Muscle of arm (tissue), 12 donors: Measurements from ENCODE around the gene BAZ2B. TPM values are rescaled to one million over a fixed set of nuclear protein-coding genes. Genes with fewer than 3 reads are reported as not detected.
"Not testable (repeated sequence)": the region's sequence is repeated elsewhere in the genome, so short reads cannot be mapped to it uniquely, and the experiment has no call there.

Experiments
- DNase-seq: peaks from one replicate; pipeline ENCODE4 v3.0.0-alpha.2; 2013
- polyA plus RNA-seq, 12 donors: library from polyadenylated mRNA; unstranded; fragments of 120-200 nt; gene quantifications; one replicate each; pipeline ENCODE4 v1.2.1, GENCODE V29; 2013; ENCODE audit not compliant: insufficient read length in 12 of 12

BAZ2B gene
- polyA plus RNA-seq, 12 donors = 27.6 to 65.0 (median 36.6) TPM; not detected in 1

GRCh38 chr2:159538801-159539200, 77.5 kb downstream of the BAZ2B start:
- no peak for DNase-seq

DNA sequence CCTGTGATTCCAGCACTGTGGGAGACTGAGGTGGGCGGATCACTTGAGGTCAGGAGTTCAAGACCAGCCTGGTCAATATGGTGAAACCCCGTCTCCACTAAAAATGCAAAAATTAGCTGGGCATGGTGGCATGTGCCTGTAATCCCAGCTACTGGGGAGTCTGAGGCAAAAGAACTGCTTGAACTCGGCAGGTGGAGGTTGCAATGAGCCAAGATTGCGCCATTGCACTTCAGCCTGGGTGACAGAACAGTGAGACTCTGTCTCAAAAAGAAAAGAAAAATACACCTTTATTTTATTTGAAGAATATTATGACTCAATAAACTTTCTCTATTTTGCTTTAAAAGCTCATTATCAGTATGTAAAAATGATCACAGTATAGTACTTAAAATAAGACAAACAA, 81.1 kb downstream of the BAZ2B start:
- DNase-seq = not testable (repeated sequence)

DNA sequence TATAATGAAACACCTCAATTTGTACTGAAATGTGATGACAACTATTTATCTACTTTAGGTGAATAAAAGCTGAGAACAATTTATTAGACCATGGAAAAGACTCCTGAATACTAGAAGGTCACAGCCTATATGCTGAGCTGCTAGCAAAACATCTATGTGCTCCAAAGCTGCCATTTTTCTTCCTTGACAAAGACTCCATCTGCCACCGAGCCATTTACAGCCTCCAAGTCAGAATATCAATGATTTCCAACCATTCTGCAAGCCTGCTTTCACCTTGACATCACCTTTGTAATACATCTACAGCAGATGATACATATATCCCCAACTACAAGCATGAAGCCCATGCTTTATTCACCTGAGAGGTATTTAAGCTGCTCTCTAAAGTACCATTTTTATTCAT, 84.9 kb downstream of the BAZ2B start:
- no peak for DNase-seq

DNA sequence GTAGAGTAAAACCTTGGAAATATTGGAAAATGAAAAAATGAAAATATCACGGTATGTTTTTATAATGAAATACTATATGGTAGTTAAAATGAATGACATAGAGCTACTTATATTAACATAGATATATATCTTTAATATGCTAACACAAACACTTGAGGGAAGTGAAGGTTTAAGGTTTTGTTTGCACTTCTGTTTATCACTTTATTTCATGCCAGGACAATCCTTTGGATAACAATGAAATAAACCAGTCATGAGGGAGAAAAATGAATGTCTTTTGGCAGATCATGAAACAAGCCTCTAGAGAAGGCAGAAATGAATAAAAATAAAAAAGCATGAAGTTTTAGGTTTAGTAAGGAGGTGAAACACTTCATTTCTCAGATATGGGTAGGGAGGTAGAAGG, 89.9 kb downstream of the BAZ2B start:
- DNase-seq = no peak

DNA sequence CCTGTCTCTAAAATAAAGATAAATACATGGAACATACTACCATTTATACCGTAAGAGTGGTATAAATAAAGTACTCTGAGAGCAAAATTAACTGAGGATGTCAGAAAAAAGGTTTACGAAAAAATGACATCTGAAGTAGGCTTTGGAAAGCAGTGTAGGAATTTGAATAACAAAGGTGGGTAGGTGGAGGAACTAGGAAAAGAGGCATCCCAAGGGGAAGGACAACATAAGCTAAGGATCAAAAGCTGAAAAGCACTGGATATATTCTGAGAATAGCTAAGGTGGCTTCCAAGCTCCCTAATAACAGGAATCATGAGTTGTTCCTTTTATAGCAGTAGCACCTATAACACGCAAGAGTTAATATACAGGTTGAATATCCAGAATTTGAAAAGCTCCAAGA, 91.3 kb downstream of the BAZ2B start:
- no peak for DNase-seq

- DNase-seq = no peak
Observed at GRCh38 chr2:159521272-159521671, 95.1 kb downstream of the BAZ2B start.

DNA sequence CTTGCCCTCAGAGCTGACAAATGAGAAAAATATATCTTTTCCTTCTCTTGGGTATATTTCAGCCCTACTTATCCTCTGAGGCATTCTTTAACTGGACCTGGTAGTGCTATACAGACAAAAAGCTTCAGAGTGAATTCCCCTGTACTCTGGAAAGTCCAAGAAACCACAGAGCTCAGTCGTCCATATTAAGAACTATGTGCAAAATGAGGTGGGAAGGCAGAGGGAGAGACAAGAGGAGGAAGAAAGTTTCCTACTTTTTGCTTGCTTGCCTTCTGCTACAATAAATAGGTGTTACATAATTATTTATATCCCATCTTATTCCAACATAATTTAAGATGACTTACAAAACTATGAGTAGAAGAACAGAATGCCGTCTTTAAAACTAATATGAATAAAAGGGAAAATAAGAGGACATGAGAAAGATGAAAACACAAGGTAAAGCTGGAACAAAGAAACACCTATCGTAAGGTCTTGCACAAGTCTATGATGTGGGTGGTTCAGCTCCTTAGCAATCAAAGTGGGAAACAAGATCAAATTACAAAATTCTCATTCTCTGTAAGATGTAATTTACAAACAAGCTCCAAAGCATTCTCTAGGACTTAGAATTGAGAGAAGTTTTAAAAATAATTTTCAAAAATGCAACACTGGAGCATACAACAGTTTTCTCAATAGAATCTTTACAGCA, 97.9 kb downstream of the BAZ2B start:
- DNase-seq = no peak

GRCh38 chr2:159516241-159516758, 100.0 kb downstream of the BAZ2B start:
- peak; percentile 52 for DNase-seq

DNA sequence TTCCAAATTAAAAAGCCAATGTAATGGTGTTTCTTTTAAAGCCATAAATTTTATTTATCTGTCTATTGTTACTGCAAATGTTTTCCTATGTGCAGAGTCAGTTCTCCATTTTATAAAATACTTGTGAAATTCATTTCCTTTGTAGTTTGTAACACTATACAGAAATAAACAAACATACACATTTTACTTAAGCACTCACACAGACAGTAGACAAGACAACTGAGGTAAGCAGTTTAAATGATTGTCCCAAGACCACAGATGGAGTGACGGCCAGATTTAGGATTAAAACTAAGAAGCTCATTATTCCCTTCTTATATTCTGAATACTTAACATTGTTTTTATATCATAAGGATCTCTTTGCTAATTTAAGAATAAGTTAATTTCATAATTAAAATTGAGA, 100.9 kb downstream of the BAZ2B start:
- DNase-seq = no peak

- DNase-seq = no peak
Observed at GRCh38 chr2:159513745-159514144, 102.6 kb downstream of the BAZ2B start.

DNA sequence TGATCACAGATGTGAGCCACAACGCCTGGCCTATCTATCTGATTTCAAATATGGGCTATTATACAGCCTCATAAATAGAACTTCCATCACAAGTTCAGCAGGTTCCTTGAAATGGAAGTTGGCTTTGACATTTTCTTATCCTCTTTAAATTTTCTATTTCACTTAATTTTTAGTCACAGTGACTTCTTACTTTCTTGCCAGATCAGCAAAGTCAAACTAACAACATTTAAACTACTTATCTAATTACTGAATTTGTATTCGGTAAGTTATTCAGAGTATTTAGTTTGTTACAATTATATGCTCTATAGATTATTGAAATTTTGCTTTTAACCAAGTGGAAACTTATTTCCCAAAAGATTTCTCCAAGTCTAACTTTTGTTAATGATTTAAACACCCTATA, 108.2 kb downstream of the BAZ2B start:
- no peak for DNase-seq

DNA sequence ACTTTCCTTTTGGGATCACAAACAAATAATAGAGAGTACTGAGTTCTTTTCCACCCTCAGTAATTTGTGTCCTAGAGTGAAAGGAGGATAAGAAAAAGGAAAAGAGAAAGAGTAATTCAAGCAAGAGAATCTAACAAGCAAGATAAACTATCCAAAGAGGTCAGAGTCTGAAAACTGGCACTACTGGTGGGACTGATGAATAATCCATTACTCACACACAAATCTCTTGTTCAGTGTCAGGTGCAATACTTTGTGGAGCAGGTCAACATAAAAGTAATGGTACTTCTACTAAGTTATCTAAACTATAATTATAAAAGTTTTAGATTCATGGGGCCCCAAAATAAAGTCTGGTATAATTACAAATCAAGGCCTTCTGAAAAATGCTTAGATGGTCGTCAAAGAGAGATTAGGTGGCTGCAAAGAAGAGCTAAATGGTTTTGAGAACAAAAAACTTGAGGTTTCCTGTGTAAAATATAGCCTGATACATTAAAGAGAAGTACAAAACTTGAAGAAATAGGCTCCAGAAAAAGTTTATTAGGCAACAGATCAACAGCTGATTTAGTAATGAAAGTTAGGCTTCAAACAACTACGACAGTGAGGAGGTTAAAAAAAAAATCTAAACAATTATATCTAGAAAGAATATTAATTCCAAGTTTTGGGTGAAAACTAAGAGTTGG, 109.4 kb downstream of the BAZ2B start:
- DNase-seq = no peak

DNA sequence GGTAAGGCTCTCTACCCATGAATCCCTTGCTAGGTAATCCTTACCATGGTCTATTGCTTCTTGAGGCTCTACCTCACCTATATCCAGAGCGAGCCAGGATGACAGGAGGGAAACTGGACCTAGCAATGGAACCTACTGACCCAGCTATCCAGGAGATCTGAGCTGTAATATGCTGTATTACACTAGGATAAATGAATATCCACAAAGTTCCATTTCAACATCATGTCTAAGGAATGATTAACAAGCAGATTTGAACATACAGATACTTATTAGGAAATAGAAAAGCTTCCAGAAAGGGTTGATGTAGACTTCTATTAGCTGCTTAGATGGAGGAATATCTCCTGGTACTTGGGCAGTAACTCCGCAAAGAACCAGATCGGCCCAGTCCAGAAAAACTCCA, 110.1 kb downstream of the BAZ2B start:
- no peak for DNase-seq

GRCh38 chr2:159505196-159505595, 111.2 kb downstream of the BAZ2B start:
- no peak for DNase-seq

DNA sequence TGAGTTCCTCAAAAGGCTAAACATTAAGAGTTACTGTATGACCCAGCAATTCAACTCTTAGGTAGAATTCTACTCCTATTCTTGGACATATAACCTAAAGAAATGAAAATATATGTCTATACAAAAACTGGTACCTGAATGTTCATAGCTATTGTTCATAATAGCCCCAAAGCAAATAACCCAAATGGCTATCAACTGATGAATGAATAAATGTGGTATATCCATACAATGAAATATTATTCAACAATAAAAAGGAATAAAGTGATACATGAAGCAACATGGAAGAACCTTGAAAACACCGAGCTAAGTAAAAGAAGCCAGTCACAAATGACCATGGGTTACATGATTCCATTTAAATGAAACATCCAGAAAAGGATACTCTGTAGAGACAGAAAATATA, 114.6 kb downstream of the BAZ2B start:
- no peak for DNase-seq

GRCh38 chr2:159497847-159498246, 118.5 kb downstream of the BAZ2B start:
- DNase-seq = no peak

DNA sequence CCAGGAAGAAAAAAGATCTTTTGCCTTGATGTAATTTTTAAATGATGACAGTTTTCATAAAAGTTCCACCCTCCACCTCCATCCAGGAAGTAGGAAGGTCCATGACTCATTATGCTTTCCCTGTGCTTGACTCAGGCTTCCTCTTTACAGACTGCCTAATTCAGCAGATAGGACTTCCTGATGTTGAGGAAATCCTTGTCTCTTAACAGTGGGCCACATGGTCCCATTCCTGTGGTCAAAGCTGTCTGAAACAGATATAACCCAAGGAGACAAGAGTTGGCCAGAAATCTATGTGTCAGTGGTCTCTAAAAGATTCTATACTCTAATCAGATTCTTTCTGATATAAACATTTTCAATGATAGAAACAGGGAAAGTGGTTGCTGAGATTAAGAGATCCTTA, 119.1 kb downstream of the BAZ2B start:
- DNase-seq = no peak

DNA sequence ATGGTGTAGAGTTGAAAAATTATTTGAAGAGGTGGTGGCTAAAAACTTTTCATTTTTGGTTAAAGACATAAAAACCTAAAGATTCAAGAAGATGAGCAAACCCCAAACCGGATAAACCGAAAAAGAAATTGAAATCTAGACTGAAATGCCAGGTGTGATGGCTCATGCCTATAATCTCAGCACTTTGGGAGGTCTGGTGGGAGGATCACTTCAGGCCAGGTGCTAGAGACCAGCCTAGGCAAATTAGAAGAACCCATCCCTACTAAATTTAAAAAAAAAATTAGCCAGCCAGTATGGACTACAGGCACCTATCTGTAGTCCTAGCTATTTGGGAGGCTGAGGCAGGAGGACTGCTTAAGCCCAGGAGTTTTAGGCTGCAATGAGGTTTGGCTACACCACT, 126.9 kb downstream of the BAZ2B start:
- no peak for DNase-seq

DNA sequence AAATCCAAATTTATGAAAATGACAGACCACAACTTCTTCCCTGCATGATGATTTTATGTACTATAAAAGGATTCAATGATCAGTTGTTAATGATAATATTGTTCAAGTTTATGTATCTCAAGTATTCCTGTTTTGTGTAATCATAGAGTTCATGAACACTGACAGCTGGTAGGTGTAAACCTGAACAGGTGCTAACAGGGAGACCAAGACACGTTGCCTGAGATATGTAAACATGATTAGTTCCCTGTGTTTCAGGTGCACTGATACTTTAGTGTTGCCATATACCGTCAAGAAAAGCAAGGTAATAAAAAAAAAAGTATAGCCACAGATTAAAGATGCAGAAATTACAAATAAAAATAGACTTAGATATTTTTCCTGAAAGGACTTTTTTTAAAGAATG, 131.8 kb downstream of the BAZ2B start:
- DNase-seq = no peak

DNA sequence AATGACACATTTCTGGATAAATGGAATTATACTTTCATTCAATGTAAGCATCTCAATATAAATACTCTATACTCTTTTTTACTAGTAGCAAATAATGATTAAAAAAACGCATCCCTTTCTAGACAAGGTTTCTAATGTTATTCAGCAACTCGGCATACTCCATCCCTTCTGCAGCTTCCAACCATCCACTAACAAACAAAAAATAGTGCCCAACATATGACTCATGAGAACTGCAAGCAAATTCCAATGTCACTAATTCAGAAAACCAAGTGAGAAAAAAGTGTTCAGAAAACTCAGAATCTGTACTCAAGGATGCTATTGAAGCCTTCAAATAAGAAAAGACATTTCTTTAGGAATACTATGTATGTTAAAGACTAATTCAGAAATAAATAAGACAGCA, 140.0 kb downstream of the BAZ2B start:
- no peak for DNase-seq

GRCh38 chr2:159475793-159476192, 140.6 kb downstream of the BAZ2B start:
- DNase-seq = no peak

- no peak for DNase-seq
Observed at GRCh38 chr2:159471340-159471739, 145.0 kb downstream of the BAZ2B start.

GRCh38 chr2:159468257-159468656, 148.1 kb downstream of the BAZ2B start:
- DNase-seq = no peak

DNA sequence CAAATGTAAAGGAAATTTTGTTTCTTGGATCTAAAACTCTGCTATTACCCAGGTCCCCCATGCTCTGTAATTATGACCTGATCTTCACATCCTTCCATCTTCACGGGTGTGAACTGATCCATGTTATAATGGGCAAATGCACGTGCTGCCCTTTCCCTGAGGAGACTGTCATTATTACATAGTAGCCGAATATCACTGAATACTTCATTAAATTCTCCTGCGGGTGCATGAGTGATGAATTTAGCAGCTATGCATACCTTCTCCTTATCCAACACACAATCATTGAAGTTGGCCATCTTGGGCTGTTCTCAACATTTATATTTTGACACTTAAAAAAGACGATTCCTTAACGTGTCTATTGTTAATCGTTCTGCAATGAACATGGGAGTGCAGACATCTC, 153.4 kb downstream of the BAZ2B start:
- no peak for DNase-seq
